NCI-H69 (cell line): ENCODE data around the gene TTLL11.

Source experiments
- DNase-seq: peaks from one replicate; lab custom pipeline; 2025; lab: John Stamatoyannopoulos, UW

TTLL11 gene

GRCh38 chr9:121784731-121785411, 308.2 kb downstream of the TTLL11 start:
- peak; percentile 26 for DNase-seq

- peak; percentile 48 for DNase-seq
Measured at GRCh38 chr9:121783521-121784507, 309.3 kb downstream of the TTLL11 start.

GRCh38 chr9:121783111-121783510, 310.0 kb downstream of the TTLL11 start:
- peak; percentile 73 for DNase-seq

GRCh38 chr9:121782514-121783110, 310.5 kb downstream of the TTLL11 start:
- DNase-seq, result no peak

GRCh38 chr9:121781701-121782464, 311.2 kb downstream of the TTLL11 start:
- no peak for DNase-seq

GRCh38 chr9:121781145-121781548, 312.0 kb downstream of the TTLL11 start:
- DNase-seq, result no peak

- peak; percentile 89 for DNase-seq
Measured at GRCh38 chr9:121780177-121781040, 312.7 kb downstream of the TTLL11 start.

GRCh38 chr9:121779381-121780117, 313.6 kb downstream of the TTLL11 start:
- peak; percentile 37 for DNase-seq

GRCh38 chr9:121778252-121779225, 314.6 kb downstream of the TTLL11 start:
- DNase-seq, result peak; percentile 86

- no peak for DNase-seq
Measured at GRCh38 chr9:121776739-121777637, 316.1 kb downstream of the TTLL11 start.

- DNase-seq, result no peak
Measured at GRCh38 chr9:121776001-121776738, 316.9 kb downstream of the TTLL11 start.

GRCh38 chr9:121774715-121775613, 318.1 kb downstream of the TTLL11 start:
- DNase-seq, result peak; percentile 41

- DNase-seq, result no peak
Measured at GRCh38 chr9:121773954-121774714, 319.0 kb downstream of the TTLL11 start.

- no peak for DNase-seq
Measured at GRCh38 chr9:121773286-121773953, 319.7 kb downstream of the TTLL11 start.
